SK-MEL-5 (cell line): ENCODE data around the gene SLC22A12. TPM values are rescaled to one million over a fixed set of nuclear protein-coding genes. Genes with fewer than 3 reads are reported as not detected.
A peak's percentile ranks its signal among the peaks of the same experiment; 100 is the strongest.
"Not testable (repeated sequence)": the region's sequence is repeated elsewhere in the genome, so short reads cannot be mapped to it uniquely, and the experiment has no call there.

Source experiments
- DNase-seq: peaks from one replicate; pipeline ENCODE4 v3.0.0-alpha.2; 2016; ENCODE audit warnings: low read depth, low spot score
- in situ Hi-C: cut with HindIII; loops from 2 replicates; pipeline ENCODE4 v1.10.0; 2016; ENCODE audit warnings: low sequenced_read_pairs, high pct_unique_total_duplicates, low pct_unique_long_range_greater_than_20kb
- total RNA-seq: library from RNA; depleted of rRNA; stranded (reverse); fragments of >200 nt; shearing (Covaris generic); gene quantifications from 2 replicates; pipeline ENCODE4 v1.2.3, GENCODE V29; 2014

Gene SLC22A12
- total RNA-seq, 1 experiment from 2014 or later: not detected

GRCh38 chr11:64561429-64561828, 29.6 kb upstream of the SLC22A12 start:
- in situ Hi-C loops, DNase-seq: not testable (repeated sequence)

- in situ Hi-C loops: no loop called here
- DNase-seq: no peak
Measured at GRCh38 chr11:64561984-64562722, 28.9 kb upstream of the SLC22A12 start.

- no peak for DNase-seq
- in situ Hi-C loops: no loop called here
Measured at GRCh38 chr11:64562723-64563351, 28.2 kb upstream of the SLC22A12 start.

- in situ Hi-C loops: no loop called here
- DNase-seq: no peak
Measured at GRCh38 chr11:64563966-64564365, 27.1 kb upstream of the SLC22A12 start.

- no peak for DNase-seq
- in situ Hi-C loops: no loop called here
Measured at GRCh38 chr11:64564419-64564818, 26.6 kb upstream of the SLC22A12 start.

- DNase-seq: no peak
- in situ Hi-C loops: no loop called here
Measured at GRCh38 chr11:64564947-64565889, 25.8 kb upstream of the SLC22A12 start.

- peak; percentile 42 for DNase-seq
- in situ Hi-C loops: no loop called here
Measured at GRCh38 chr11:64566042-64566914, 24.7 kb upstream of the SLC22A12 start.

GRCh38 chr11:64566915-64567891, 23.8 kb upstream of the SLC22A12 start:
- in situ Hi-C loops: no loop called here
- no peak for DNase-seq

GRCh38 chr11:64568041-64568571, 22.9 kb upstream of the SLC22A12 start:
- no peak for DNase-seq
- in situ Hi-C loops: no loop called here

GRCh38 chr11:64568584-64569140, 22.4 kb upstream of the SLC22A12 start:
- in situ Hi-C loops: no loop called here
- no peak for DNase-seq

GRCh38 chr11:64569300-64569970, 21.6 kb upstream of the SLC22A12 start:
- in situ Hi-C loops: no loop called here
- no peak for DNase-seq

GRCh38 chr11:64570341-64570740, 20.7 kb upstream of the SLC22A12 start:
- no peak for DNase-seq
- in situ Hi-C loops: no loop called here

GRCh38 chr11:64571050-64571409, 20.0 kb upstream of the SLC22A12 start:
- in situ Hi-C loops: no loop called here
- DNase-seq: no peak

GRCh38 chr11:64571410-64572091, 19.5 kb upstream of the SLC22A12 start:
- in situ Hi-C loops: no loop called here
- no peak for DNase-seq

GRCh38 chr11:64572143-64572542, 18.9 kb upstream of the SLC22A12 start:
- in situ Hi-C loops: no loop called here
- no peak for DNase-seq
